Fibroblast of villous mesenchyme (primary cell): ENCODE results near the gene TENT5D. TPM values are rescaled to one million over a fixed set of nuclear protein-coding genes. Genes with fewer than 3 reads are reported as not detected.
"Not testable (repeated sequence)": the region's sequence is repeated elsewhere in the genome, so short reads cannot be mapped to it uniquely, and the experiment has no call there.

Source experiments
- DNase-seq: peaks from one replicate; pipeline ENCODE4 v3.0.0-alpha.2; 2010; ENCODE audit warnings: low read depth
- H3K4me3 ChIP-seq: 2 replicates; pipeline ENCODE4 v1.5.1; 2011; ENCODE audit warnings: low read depth, mild to moderate bottlenecking, low read length
- total RNA-seq: library from RNA; depleted of rRNA; stranded (reverse); fragments of >200 nt; gene quantifications from 2 replicates; pipeline ENCODE4 v1.2.3, GENCODE V29; 2012
- TF ChIP-seq, protein P1 (sequence below): IDR thresholded peaks from 2 replicates; pipeline ENCODE4 v1.5.1; 2012; ENCODE audit warnings: low read depth, mild to moderate bottlenecking, low read length; ENCODE audit not compliant: insufficient read depth

The TENT5D gene
- not detected in 2 replicates for total RNA-seq

DNA sequence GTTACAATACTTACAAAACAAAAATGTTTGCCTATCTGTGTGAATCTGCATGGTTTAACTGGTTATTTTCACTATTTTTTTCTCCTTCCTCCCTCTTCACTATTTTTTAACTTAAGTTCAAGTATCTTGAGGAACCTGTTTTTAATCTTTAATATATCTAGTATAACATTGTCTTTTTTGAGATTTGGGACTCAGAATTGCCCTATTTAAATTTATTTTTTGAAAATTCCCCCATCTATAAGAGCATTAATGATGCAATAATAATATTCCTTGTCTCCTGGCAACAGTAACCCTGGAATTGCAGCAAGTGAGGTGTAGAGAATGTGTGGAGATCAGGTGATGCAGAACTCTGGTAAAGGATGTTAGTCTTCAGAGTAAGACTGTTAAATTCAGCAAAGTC is at the start of gene TENT5D:
Gene TENT5D, plus strand, starts transcription at position 301 of the 400 bp plus-strand sequence. CDS start 22,093 bp downstream, outside the sequence.
- TF ChIP-seq, protein P1, sequence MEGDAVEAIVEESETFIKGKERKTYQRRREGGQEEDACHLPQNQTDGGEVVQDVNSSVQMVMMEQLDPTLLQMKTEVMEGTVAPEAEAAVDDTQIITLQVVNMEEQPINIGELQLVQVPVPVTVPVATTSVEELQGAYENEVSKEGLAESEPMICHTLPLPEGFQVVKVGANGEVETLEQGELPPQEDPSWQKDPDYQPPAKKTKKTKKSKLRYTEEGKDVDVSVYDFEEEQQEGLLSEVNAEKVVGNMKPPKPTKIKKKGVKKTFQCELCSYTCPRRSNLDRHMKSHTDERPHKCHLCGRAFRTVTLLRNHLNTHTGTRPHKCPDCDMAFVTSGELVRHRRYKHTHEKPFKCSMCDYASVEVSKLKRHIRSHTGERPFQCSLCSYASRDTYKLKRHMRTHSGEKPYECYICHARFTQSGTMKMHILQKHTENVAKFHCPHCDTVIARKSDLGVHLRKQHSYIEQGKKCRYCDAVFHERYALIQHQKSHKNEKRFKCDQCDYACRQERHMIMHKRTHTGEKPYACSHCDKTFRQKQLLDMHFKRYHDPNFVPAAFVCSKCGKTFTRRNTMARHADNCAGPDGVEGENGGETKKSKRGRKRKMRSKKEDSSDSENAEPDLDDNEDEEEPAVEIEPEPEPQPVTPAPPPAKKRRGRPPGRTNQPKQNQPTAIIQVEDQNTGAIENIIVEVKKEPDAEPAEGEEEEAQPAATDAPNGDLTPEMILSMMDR: no peak
- DNase-seq: no peak
- no peak within 1 kb of the TSS for H3K4me3 ChIP-seq

DNA sequence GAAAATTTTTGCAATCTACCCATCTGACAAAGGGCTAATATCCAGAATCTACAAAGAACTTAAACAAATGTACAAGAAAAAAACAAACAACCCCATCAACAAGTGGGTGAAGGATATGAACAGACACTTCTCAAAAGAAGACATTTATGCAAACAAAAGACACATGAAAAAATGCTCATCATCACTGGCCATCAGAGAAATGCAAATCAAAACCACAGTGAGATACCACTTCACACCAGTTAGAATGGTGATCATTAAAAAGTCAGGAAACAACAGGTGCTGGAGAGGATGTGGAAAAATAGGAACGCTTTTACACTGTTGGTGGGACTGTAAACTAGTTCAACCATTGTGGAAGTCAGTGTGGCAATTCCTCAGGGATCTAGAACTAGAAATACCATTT is 34.6 kb upstream of the TENT5D start:
- not testable (repeated sequence) for H3K4me3 ChIP-seq, DNase-seq

DNA sequence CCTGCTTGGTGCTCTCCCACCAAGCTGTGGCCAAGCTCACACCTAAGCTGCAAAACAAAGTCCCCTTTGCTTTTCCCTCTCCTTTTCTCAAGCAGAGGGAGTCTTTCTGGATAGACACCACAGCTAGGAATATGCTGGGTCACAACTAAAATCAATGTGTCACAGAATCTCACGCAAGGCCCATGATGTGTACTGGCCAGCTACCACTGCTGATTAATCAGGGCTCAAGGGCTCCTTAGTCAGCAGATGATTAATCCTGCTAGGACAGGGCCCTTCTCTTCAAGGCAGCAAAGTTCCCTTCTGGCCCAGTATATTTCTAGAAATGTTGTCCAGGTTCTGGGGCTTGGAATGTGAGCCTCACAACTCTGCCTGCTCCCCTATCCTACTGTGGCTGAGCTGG is 32.0 kb upstream of the TENT5D start:
- TF ChIP-seq, protein P1: no peak
- H3K4me3 ChIP-seq: no peak overlapping the region
- DNase-seq: no peak

DNA sequence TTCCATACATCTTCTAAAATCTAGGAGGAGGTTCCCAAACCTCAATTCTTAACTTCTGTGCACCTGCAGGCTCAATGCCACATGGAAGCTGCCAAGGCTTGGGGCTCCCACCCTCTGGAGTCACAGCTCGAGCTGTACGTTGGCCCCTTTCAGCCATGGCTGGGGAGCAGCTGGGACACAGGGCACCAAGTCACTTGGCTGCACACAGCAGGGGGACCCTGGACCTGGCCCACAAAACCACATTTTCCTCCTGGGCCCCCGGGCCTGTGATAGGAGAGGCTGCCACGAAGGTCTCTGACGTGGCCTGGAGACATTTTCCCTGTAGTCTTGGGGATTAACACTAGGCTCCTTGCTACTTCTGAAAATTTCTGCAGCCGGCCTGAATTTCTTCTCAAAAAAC is 8.2 kb upstream of the TENT5D start:
- TF ChIP-seq, protein P1: no peak
- DNase-seq: no peak
- H3K4me3 ChIP-seq: no peak overlapping the region

DNA sequence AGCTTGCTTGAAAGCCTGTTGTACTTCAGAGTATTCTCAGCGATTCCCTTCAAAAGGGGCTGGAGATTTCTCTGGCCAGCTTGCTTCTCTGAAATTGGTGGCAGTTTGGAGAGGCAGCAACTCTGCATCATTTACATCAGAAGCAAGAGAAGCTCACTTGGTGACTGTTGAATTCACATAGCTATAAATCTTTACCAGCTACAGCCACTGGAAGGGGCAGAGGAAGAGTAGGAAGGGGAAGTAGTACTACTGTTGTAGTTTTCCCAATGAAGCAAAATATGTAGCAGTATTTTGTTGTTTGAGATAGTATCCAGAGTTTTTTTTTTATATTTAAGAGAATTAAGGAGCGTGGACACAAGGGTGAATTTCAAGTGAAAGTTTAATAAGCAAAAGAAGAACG is 2.8 kb downstream of the TENT5D start:
- TF ChIP-seq, protein P1: no peak
- DNase-seq: no peak
- no peak overlapping the region for H3K4me3 ChIP-seq

DNA sequence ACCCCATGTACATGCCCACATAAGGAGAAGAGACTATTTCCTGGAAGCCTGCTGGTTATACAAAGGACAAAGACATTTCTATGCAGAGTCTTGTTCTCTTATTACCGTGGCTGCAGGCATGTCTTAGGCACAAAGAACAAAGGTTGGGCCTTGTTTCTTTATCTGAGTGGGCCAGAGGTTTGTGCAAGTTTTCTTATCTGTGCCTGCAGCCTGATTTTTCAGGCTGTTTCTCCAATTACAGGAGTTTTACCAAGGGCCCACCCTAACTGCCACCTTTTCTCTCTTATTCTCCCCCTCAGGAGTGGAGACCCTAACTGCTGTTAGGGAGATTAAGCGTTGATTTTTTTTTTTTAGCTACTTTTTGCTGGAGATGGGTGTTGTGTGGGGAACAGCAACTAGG is 3.5 kb downstream of the TENT5D start:
- H3K4me3 ChIP-seq: no peak overlapping the region
- no peak for DNase-seq
- TF ChIP-seq, protein P1: no peak

DNA sequence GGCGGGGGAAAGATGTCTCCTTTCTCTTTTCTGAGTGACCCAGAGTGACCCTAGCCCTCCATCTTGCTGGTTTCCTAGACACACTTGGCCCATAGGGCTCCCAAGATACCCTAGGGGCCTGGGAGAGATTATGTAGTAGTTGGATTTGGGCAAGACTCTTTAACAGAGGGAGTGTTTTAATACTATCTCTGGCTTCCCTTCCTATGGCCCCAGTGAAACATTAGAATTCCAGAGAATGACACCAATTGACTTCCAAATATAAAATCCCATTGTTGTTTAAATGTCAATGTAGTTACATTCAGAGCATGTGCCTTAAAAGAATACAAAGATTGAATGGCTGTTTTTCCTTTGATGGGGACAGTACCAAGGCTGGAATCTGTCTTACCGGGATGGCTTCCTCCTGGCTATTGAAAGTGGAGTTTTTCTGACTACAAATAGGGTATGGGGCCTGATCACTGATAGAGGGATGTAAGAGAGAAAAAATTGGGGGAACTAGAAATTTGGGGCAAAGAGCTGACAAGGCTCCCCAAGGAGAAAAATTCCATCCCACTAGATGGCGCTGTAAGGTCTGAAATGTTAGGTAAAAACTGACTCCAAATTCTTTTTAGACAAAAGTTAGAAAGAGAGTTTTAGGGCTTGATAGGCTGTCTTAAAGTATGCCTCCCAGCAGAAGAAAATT is 10.7 kb downstream of the TENT5D start:
- TF ChIP-seq, protein P1: no peak
- H3K4me3 ChIP-seq: no peak overlapping the region
- DNase-seq: no peak
